Astrocyte (in vitro differentiated cells and primary cell): ENCODE measurements around the gene LAG3.

Experiments used
- EZH2 ChIP-seq: IDR thresholded peaks from 2 replicates; pipeline ENCODE4 v1.6.1; 2012; ENCODE audit warnings: mild to moderate bottlenecking, low read length, inconsistent platforms; ENCODE audit not compliant: insufficient read depth
- TF ChIP-seq, protein P1 (sequence below): IDR thresholded peaks from 2 replicates; pipeline ENCODE4 v1.5.1; 2011; ENCODE audit warnings: low read depth, mild to moderate bottlenecking, inconsistent platforms, low read length, moderate library complexity; ENCODE audit not compliant: insufficient read depth

DNA sequence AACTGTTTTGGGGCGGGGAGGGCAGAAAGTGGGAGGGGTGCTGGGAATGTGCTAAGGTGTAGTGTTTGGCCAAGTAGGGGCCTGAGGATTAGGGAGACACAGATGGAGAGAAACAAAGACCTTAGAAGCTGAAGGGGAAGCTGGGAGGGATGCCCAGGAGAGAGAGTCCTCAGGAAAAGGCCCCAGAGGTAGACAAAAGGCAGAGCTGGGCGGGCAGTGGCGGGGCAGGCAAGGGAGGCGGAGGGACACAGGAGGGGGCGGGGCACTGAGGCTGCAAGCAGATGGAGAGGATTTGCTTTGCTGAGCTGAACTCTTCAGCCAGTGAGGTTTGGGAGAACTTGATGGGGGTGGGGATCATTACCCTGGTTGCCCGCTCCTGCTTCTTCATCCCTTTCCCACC, 3.3 kb upstream of the LAG3 start:
- TF ChIP-seq, protein P1, sequence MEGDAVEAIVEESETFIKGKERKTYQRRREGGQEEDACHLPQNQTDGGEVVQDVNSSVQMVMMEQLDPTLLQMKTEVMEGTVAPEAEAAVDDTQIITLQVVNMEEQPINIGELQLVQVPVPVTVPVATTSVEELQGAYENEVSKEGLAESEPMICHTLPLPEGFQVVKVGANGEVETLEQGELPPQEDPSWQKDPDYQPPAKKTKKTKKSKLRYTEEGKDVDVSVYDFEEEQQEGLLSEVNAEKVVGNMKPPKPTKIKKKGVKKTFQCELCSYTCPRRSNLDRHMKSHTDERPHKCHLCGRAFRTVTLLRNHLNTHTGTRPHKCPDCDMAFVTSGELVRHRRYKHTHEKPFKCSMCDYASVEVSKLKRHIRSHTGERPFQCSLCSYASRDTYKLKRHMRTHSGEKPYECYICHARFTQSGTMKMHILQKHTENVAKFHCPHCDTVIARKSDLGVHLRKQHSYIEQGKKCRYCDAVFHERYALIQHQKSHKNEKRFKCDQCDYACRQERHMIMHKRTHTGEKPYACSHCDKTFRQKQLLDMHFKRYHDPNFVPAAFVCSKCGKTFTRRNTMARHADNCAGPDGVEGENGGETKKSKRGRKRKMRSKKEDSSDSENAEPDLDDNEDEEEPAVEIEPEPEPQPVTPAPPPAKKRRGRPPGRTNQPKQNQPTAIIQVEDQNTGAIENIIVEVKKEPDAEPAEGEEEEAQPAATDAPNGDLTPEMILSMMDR, result no peak
- TF ChIP-seq EZH2, result no peak
